Astrocyte (in vitro differentiated cells and primary cell): Measurements from ENCODE around the gene BORCS6. TPM values are rescaled to one million over a fixed set of nuclear protein-coding genes. Genes with fewer than 3 reads are reported as not detected.
A peak's percentile ranks its signal among the peaks of the same experiment; 100 is the strongest.

ENCODE experiments used
- DNase-seq: peaks from one replicate; pipeline ENCODE4 v3.0.0-alpha.2; 2010; ENCODE audit warnings: low read depth
- FAIRE-seq: peaks from 2 replicates; lab custom pipeline; 2011; peaks lifted over from hg19 to GRCh38; lab: Jason Lieb, UNC
- H2AFZ ChIP-seq: 2 replicates; pipeline ENCODE4 v1.6.0; 2012; ENCODE audit warnings: low read depth, low read length, inconsistent platforms
- H3K27ac ChIP-seq: 2 replicates; pipeline ENCODE4 v1.5.1; 2011; ENCODE audit warnings: low read depth, low read length, inconsistent platforms
- H3K27me3 ChIP-seq: 2 replicates; pipeline ENCODE4 v1.6.0; 2011; ENCODE audit warnings: low read length, inconsistent platforms; ENCODE audit not compliant: insufficient read depth
- H3K36me3 ChIP-seq: 2 replicates; pipeline ENCODE4 v1.5.1; 2011; ENCODE audit warnings: low read length, inconsistent platforms; ENCODE audit not compliant: insufficient read depth
- H3K4me1 ChIP-seq: 2 replicates; pipeline ENCODE4 v1.5.1; 2011; ENCODE audit warnings: low read length, inconsistent platforms; ENCODE audit not compliant: insufficient read depth
- H3K4me2 ChIP-seq: 2 replicates; pipeline ENCODE4 v1.6.0; 2012; ENCODE audit warnings: low read length, inconsistent platforms
- H3K4me3 ChIP-seq: 2 replicates; pipeline ENCODE4 v1.5.1; 2011; ENCODE audit warnings: low read depth, mild to moderate bottlenecking, low read length, inconsistent platforms; ENCODE audit not compliant: insufficient read depth
- H3K79me2 ChIP-seq: 2 replicates; pipeline ENCODE4 v1.6.0; 2012; ENCODE audit warnings: mild to moderate bottlenecking, low read length, inconsistent platforms; ENCODE audit not compliant: insufficient read depth
- H3K9ac ChIP-seq: 2 replicates; pipeline ENCODE4 v1.6.0; 2012; ENCODE audit warnings: mild to moderate bottlenecking, low read length, inconsistent platforms
- H3K9me3 ChIP-seq: 2 replicates; pipeline ENCODE4 v1.5.1; 2012; ENCODE audit warnings: low read depth, mild to moderate bottlenecking, low read length, inconsistent platforms; ENCODE audit not compliant: insufficient read depth
- H4K20me1 ChIP-seq: 2 replicates; pipeline ENCODE4 v1.6.0; 2012; ENCODE audit warnings: low read length, inconsistent platforms; ENCODE audit not compliant: insufficient read depth
- H3K27ac Mint-ChIP-seq: one replicate; pipeline ENCODE4 v1.8.0; 2021; ENCODE audit warnings: mild to moderate bottlenecking, mixed read lengths; ENCODE audit not compliant: unreplicated experiment
- H3K27me3 Mint-ChIP-seq: one replicate; pipeline ENCODE4 v1.8.0; 2021; ENCODE audit warnings: low read depth, mixed read lengths; ENCODE audit not compliant: unreplicated experiment
- H3K36me3 Mint-ChIP-seq: one replicate; pipeline ENCODE4 v1.8.0; 2021; ENCODE audit warnings: low read depth, mixed read lengths; ENCODE audit not compliant: unreplicated experiment
- H3K4me1 Mint-ChIP-seq: one replicate; pipeline ENCODE4 v1.8.0; 2021; ENCODE audit warnings: low read depth, mixed read lengths; ENCODE audit not compliant: unreplicated experiment
- H3K4me3 Mint-ChIP-seq: one replicate; pipeline ENCODE4 v1.8.0; 2021; ENCODE audit warnings: mild to moderate bottlenecking, moderate library complexity, mixed read lengths; ENCODE audit not compliant: unreplicated experiment
- H3K9me3 Mint-ChIP-seq: one replicate; pipeline ENCODE4 v1.8.0; 2021; ENCODE audit warnings: mild to moderate bottlenecking, mixed read lengths; ENCODE audit not compliant: unreplicated experiment
- CTCF ChIP-seq: IDR thresholded peaks from 2 replicates; pipeline ENCODE4 v1.5.1; 2011; ENCODE audit warnings: low read depth, mild to moderate bottlenecking, inconsistent platforms, low read length, moderate library complexity; ENCODE audit not compliant: insufficient read depth
- EZH2 ChIP-seq: IDR thresholded peaks from 2 replicates; pipeline ENCODE4 v1.6.1; 2012; ENCODE audit warnings: mild to moderate bottlenecking, low read length, inconsistent platforms; ENCODE audit not compliant: insufficient read depth
- total RNA-seq: library from RNA; stranded (reverse); gene quantifications from 2 replicates; pipeline ENCODE4 v1.2.1, GENCODE V29; 2021

The BORCS6 gene
- total RNA-seq, 1 donor from 2014 or later = 6.6 TPM

GRCh38 chr17:8167526-8167925 is 22.5 kb downstream of the BORCS6 start:
- TF ChIP-seq EZH2 (no peak), CTCF (no peak)
- Histone ChIP-seq H3K27ac (no peak overlapping the region), H3K4me3 (no peak overlapping the region), H2AFZ (no peak overlapping the region), H3K9ac (no peak overlapping the region), H3K36me3 (no peaks in the 10 kb centered on the region), H3K27me3 (no peaks in the 10 kb centered on the region), H3K9me3 (no peaks in the 10 kb centered on the region), H3K4me1 (peaks cover 19% of the 10 kb centered on the region), H3K79me2 (peaks cover 2% of the 10 kb centered on the region), H4K20me1 (no peaks in the 10 kb centered on the region), H3K4me2 (no peak overlapping the region)
- FAIRE-seq (no peak), DNase-seq (no peak)
- H3K36me3 Mint-ChIP-seq = no peaks in the 10 kb centered on the region
- H3K27me3 Mint-ChIP-seq = no peaks in the 10 kb centered on the region
- no peaks in the 10 kb centered on the region for H3K9me3 Mint-ChIP-seq
- H3K27ac Mint-ChIP-seq = no peak overlapping the region
- H3K4me3 Mint-ChIP-seq = no peak overlapping the region
- H3K4me1 Mint-ChIP-seq = peaks cover 13% of the 10 kb centered on the region

DNA sequence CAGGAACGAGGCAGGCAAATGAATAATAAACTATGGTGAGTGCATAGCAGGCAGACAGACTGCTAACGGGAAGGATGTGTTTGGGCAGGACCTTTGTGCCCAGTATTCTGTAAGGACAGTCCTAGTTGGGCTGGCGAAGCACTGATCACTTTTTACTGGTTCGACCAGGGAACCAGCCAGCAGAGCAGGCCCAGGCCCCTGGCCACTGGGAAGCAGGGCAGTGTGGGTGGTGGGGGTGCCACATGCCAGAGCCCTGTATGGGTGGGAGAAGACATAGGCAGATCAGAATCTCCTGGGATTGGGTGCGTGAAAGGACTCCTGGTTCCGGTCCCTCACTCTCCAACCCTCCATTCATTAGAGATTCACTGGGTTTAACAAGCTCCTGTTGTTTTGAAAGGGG is 23.2 kb downstream of the BORCS6 start:
- no peaks in the 10 kb centered on the region for H3K9me3 ChIP-seq
- H3K4me1 ChIP-seq = peaks cover 24% of the 10 kb centered on the region
- H3K9ac ChIP-seq = no peak overlapping the region
- Mint-ChIP-seq H3K4me1 (peaks cover 14% of the 10 kb centered on the region), H3K36me3 (no peaks in the 10 kb centered on the region), H3K27me3 (no peaks in the 10 kb centered on the region), H3K27ac (no peak overlapping the region), H3K4me3 (no peak overlapping the region), H3K9me3 (no peaks in the 10 kb centered on the region)
- peaks cover 5% of the 10 kb centered on the region for H4K20me1 ChIP-seq
- DNase-seq (no peak), FAIRE-seq (no peak)
- H3K4me3 ChIP-seq = no peak overlapping the region
- no peak for TF ChIP-seq EZH2
- no peak for TF ChIP-seq CTCF
- H3K4me2 ChIP-seq = no peak overlapping the region
- no peak overlapping the region for H3K27ac ChIP-seq
- H3K79me2 ChIP-seq = peaks cover 10% of the 10 kb centered on the region
- no peaks in the 10 kb centered on the region for H3K36me3 ChIP-seq
- H3K27me3 ChIP-seq = no peaks in the 10 kb centered on the region
- no peak overlapping the region for H2AFZ ChIP-seq

DNA sequence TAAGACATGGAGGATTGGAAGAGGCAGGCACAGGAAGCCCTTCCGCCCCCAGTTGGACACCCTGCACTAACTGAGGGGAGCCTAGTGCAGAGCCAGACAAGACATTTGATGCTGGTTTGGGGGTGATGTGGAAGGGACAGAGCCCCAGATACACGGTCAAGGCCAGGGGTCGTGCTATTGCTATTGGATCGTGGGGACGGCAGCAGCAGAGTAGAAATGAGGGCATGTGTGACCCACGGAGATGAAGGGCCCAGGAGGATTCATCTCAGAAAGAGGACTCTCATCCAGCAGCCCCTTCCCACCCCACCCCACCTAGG is 25.2 kb downstream of the BORCS6 start:
- no peak overlapping the region for H3K4me3 ChIP-seq
- H3K9me3 Mint-ChIP-seq = no peaks in the 10 kb centered on the region
- H3K79me2 ChIP-seq = peaks cover 28% of the 10 kb centered on the region
- H3K27me3 Mint-ChIP-seq = no peaks in the 10 kb centered on the region
- H3K4me1 ChIP-seq = peaks cover 35% of the 10 kb centered on the region
- H3K36me3 Mint-ChIP-seq = no peaks in the 10 kb centered on the region
- TF ChIP-seq EZH2 (no peak), CTCF (no peak)
- no peaks in the 10 kb centered on the region for H3K27me3 ChIP-seq
- peak overlapping the region; percentile 64 for H3K4me3 Mint-ChIP-seq
- no peaks in the 10 kb centered on the region for H3K9me3 ChIP-seq
- peak overlapping the region; percentile 100 for H3K9ac ChIP-seq
- peak overlapping the region; percentile 75 for H3K27ac Mint-ChIP-seq
- H3K4me1 Mint-ChIP-seq = peaks cover 23% of the 10 kb centered on the region
- H2AFZ ChIP-seq = peak overlapping the region; percentile 70
- H3K36me3 ChIP-seq = peaks cover 7% of the 10 kb centered on the region
- peak overlapping the region; percentile 93 for H3K4me2 ChIP-seq
- H3K27ac ChIP-seq = peak overlapping the region; percentile 10
- H4K20me1 ChIP-seq = peaks cover 24% of the 10 kb centered on the region
- FAIRE-seq (no peak), DNase-seq (no peak)
